ENCODE results near the gene SLC36A4. TPM values are rescaled to one million over a fixed set of nuclear protein-coding genes. Genes with fewer than 3 reads are reported as not detected.

SLC36A4 gene
- total RNA-seq, 4 donors from 2014 or later: 17.5 to 51.5 (median 30.2) TPM

DNA sequence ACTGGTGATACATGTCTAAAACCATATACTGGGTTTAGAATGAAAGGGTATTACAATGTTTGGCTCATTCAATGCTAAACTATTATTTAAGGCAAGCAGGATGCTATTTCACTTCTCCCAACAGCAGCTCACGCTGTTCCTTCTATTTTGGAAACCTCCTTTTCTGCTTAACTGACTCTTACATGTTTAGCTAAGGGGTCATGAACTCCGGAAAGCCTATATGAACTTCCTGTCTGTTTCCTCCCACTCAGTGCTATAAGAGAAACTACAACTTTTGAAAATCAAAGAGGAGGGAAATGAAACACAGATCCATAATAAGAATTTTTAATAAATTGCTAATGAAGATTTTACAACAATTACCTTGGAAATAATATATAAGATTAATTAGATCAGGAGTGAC lies 30.9 kb downstream of the SLC36A4 start:
- TF ChIP-seq, protein P1, sequence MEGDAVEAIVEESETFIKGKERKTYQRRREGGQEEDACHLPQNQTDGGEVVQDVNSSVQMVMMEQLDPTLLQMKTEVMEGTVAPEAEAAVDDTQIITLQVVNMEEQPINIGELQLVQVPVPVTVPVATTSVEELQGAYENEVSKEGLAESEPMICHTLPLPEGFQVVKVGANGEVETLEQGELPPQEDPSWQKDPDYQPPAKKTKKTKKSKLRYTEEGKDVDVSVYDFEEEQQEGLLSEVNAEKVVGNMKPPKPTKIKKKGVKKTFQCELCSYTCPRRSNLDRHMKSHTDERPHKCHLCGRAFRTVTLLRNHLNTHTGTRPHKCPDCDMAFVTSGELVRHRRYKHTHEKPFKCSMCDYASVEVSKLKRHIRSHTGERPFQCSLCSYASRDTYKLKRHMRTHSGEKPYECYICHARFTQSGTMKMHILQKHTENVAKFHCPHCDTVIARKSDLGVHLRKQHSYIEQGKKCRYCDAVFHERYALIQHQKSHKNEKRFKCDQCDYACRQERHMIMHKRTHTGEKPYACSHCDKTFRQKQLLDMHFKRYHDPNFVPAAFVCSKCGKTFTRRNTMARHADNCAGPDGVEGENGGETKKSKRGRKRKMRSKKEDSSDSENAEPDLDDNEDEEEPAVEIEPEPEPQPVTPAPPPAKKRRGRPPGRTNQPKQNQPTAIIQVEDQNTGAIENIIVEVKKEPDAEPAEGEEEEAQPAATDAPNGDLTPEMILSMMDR (IDR thresholded peaks at IDR 0.05; ENCODE audit: low read depth): no peak

DNA sequence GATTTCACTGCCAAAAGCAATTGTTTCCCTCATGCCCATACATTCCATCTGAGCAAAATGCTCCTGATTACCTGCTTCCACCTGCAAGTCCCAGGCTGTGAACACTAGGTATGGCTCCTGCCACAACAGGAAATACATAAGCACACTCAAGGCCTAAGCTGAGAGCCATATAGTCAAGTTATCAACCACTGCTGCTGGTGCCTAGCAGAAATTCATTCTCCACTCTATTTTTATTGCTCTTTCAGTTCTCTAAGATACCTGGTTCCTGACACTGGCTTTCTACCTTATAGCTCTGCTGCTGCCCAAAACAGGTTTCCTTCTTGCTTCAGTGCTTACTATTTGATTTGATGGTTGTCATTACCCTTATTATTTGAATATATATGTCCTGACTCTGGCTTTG lies 31.6 kb downstream of the SLC36A4 start:
- TF ChIP-seq, protein P1 (IDR thresholded peaks at IDR 0.05; ENCODE audit: low read depth): no peak

DNA sequence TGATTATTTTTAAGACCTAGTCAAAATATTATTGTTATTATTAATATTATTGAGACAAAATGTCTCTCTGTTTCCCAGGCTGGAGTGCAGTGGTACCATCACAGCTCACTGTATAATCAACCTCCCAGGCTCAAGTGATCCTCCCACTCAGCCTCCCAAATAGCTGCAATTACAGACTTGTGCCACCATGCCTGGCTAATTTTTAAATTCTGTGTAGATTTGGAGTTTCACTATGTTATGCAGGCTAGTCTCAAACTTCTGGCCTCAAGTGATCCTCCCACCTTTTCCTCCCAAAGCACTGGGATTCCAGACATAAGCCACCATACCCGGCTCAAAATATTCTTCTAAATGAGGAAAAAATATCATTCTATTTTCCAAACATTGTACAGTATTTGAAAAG lies 37.0 kb downstream of the SLC36A4 start:
- TF ChIP-seq, protein P1 (IDR thresholded peaks at IDR 0.05; ENCODE audit: low read depth): no peak

DNA sequence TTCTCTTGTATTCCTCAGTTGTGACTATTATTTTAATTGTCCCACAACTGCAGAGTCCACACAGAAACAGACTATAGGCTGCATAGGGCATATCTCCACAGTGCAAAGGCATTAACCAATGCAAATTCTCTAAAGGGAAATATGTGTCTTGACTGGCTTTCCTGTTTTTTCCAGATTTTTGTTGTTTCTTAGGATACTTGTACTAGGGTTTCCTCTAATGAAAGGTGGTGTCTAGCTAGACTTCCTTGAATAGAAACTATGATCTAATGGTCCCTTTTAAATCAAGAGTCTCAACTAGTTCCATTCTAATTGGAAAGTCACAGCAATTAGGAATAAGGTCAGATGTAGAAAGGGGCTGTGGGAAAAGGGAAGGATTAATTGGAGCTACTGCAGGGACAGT lies 37.6 kb downstream of the SLC36A4 start:
- TF ChIP-seq, protein P1 (IDR thresholded peaks at IDR 0.05; ENCODE audit: low read depth): no peak

DNA sequence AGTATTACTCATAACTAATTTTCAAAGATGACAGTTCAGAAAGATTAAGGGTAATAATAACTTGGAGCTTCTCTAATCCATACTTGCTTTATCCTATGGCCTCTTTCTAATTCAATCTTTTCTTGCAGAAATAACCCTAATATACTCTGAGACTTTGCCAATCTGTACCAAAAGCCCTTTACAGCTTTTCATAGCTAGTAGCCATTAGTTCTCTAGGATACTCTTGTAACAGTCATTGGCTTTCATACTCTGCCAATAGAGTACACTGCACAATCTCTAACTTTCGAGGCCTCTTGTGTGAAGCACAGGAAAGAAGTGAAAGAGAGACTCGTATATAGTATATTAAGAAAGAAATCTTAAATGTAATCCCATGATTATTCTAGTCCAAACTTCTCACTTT lies 38.1 kb downstream of the SLC36A4 start:
- TF ChIP-seq, protein P1 (IDR thresholded peaks at IDR 0.05; ENCODE audit: low read depth): no peak

DNA sequence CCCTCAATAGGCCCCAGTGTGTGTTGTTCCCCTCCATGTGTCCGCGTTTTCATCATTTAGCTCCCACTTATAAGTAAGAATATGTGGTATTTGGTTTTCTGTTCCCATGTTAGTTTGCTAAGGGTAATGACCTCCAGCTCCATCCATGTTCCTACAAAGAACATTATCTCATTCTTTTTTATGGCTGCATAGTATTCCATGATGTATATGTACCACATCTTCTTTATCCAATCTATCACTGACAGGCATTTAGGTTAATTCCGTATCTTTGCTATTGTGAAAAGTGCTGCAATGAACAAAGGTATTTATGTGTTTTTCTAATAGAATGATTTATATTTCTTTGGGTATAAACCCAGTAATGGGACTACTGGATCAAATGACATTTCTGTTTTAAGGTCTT lies 42.1 kb downstream of the SLC36A4 start:
- TF ChIP-seq, protein P1 (IDR thresholded peaks at IDR 0.05; ENCODE audit: low read depth): no peak

DNA sequence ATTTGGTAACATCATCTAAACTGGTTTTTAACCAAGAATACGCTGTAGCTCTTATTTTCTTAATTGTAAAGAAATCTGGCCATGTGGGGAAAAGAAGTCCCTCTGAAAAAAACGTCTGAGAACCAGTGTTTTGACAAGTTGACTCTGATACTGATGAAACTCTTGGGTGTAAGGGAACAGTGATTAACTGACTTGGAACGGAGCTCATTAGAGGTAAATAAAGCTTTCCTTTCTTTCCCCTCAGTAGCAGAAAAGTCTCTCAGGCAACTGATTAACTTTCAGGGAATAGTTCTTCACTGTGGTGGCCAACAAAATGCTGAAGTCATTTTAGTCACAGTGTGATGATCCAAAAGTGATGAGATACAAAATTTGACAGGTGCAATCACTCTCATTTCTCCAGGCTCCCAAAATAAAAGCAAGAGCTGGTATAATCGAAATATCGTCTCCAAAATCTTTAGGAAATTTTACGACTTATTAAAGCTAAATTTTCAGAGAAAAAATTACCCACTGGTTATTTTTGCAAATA lies 52.3 kb downstream of the SLC36A4 start:
- TF ChIP-seq, protein P1 (IDR thresholded peaks at IDR 0.05; ENCODE audit: low read depth): no peak

Measured in subcutaneous adipose tissue (tissue), 4 donors.